ENCODE results near the gene FRG2B. TPM values are rescaled to one million over a fixed set of nuclear protein-coding genes. Genes with fewer than 3 reads are reported as not detected.
"Not testable (repeated sequence)": the region's sequence is repeated elsewhere in the genome, so short reads cannot be mapped to it uniquely, and the experiment has no call there.

The FRG2B gene
- total and polyA plus RNA-seq, 11 donors: not detected

DNA sequence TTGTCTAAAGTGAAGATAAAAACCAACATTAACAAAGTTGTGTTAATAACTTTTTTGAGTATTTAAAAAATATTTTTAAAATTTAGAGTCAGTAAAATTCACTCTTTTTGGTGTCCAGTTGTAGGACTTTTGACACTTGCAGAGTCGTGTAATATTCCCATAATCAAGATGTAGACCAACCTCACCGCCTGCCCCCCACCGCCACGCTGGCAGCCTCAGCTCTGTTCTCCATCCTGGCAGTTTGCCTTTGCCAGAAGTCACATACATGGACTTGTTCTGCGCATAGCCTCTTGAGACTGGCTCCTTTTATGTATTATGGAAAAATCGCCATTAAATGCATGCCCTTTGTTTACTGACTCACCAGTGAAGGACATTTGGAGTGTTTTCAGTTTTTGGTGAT lies 33.9 kb downstream of the FRG2B start:
- TF ChIP-seq, protein P1, sequence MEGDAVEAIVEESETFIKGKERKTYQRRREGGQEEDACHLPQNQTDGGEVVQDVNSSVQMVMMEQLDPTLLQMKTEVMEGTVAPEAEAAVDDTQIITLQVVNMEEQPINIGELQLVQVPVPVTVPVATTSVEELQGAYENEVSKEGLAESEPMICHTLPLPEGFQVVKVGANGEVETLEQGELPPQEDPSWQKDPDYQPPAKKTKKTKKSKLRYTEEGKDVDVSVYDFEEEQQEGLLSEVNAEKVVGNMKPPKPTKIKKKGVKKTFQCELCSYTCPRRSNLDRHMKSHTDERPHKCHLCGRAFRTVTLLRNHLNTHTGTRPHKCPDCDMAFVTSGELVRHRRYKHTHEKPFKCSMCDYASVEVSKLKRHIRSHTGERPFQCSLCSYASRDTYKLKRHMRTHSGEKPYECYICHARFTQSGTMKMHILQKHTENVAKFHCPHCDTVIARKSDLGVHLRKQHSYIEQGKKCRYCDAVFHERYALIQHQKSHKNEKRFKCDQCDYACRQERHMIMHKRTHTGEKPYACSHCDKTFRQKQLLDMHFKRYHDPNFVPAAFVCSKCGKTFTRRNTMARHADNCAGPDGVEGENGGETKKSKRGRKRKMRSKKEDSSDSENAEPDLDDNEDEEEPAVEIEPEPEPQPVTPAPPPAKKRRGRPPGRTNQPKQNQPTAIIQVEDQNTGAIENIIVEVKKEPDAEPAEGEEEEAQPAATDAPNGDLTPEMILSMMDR (IDR thresholded peaks at IDR 0.05): no peak
- no peak for TF ChIP-seq POLR2A (IDR thresholded peaks at IDR 0.05)
- peaks cover 0 to 62% (median 7%) of the 10 kb centered on the region in 9 donors for H3K27me3 ChIP-seq
- H3K27ac ChIP-seq: no peak overlapping the region
- no peaks in the 10 kb centered on the region for H3K4me1 ChIP-seq
- WGBS, 4 donors: 65 to 74% (median 67%) methylated on average over 6 of the region's 6 CpGs
- DNase-seq (no peak), ATAC-seq (no peak)
- no peaks in the 10 kb centered on the region for H3K36me3 ChIP-seq
- H3K4me3 ChIP-seq: no peak overlapping the region
- intact Hi-C loops (cut with DNase I): no loop called here
- H3K9me3 ChIP-seq: no peaks in the 10 kb centered on the region

DNA sequence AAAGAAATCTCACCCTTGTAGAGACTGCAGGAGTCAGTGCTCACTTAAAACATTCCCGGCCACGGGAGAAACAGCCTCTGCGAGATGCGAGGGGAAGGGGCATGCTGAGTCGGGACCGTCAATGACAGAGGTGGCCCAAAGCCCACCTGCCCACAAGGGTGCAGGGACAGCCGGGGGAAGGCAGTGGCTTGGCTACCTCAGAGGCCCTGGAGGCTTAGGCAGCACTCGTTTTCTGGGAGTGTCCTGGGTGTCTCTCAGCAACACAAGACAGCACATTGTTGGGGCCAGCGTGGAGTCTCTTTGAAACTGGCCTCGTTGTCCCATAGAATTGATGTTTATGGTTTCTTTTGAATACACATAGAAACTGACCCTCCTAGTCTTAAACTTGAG lies 35.6 kb downstream of the FRG2B start:
- Histone ChIP-seq H3K27me3 (peaks cover 0 to 47% (median under 1%) of the 10 kb centered on the region in 9 donors), H3K36me3 (no peaks in the 10 kb centered on the region), H3K4me1 (no peaks in the 10 kb centered on the region), H3K9me3 (no peaks in the 10 kb centered on the region), H3K27ac (no peak overlapping the region), H3K4me3 (no peak overlapping the region)
- DNase-seq (no peak), ATAC-seq (no peak)
- TF ChIP-seq POLR2A (IDR thresholded peaks at IDR 0.05): no peak
- TF ChIP-seq, protein P1 (IDR thresholded peaks at IDR 0.05): no peak
- WGBS, 4 donors: 70 to 76% (median 74%) methylated on average over 10 of the region's 10 CpGs
- intact Hi-C loops (cut with DNase I): no loop called here

DNA sequence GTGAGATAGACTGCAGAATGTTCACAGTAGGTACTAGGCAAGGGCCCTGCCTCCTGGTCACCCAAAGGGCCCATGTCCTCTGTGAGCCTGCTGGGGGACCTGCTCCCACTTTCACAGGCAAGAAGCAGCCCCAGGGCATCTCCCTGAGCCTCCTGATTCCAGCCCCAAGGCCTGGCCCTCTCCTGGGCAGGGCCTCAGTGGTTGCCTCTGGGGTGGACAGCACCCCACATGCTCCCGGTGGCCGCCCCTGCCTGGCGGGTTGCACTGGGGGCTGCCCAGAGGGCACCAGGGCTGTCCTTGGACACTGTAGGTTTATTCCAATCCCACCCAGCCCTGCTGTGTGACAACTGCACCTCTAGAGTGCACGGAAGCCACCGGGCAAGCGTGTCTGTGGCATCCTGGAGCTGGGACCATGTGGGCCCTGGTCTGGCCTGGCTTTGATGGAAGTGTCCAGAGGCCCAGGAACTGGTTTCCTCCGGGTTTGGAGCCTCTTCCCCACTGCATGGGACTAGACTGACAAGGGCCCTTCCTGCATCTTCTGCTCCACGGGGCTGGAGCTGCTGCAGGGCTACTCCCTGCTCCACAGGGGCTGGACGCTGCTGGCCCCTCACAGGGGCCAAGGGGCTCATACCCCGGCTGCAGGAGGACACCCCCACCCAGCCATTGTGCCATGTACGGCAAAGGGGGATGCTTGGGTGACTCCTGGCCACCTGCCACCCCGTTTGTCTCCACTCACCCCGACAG lies 36.2 kb downstream of the FRG2B start:
- Histone ChIP-seq H3K4me3 (no peak overlapping the region), H3K36me3 (no peaks in the 10 kb centered on the region), H3K4me1 (no peaks in the 10 kb centered on the region), H3K27ac (no peak overlapping the region), H3K27me3 (peaks cover 0 to 45% (median 0%) of the 10 kb centered on the region in 9 donors), H3K9me3 (peaks cover 0 to under 1% (median 0%) of the 10 kb centered on the region in 12 donors)
- DNase-seq (no peak), ATAC-seq (no peak)
- intact Hi-C loops (cut with DNase I): no loop called here
- WGBS, 4 donors: 60 to 71% (median 66%) methylated on average over 11 to 13 of the region's 13 CpGs
- TF ChIP-seq, protein P1 (IDR thresholded peaks at IDR 0.05): no peak
- TF ChIP-seq POLR2A (IDR thresholded peaks at IDR 0.05): no peak

DNA sequence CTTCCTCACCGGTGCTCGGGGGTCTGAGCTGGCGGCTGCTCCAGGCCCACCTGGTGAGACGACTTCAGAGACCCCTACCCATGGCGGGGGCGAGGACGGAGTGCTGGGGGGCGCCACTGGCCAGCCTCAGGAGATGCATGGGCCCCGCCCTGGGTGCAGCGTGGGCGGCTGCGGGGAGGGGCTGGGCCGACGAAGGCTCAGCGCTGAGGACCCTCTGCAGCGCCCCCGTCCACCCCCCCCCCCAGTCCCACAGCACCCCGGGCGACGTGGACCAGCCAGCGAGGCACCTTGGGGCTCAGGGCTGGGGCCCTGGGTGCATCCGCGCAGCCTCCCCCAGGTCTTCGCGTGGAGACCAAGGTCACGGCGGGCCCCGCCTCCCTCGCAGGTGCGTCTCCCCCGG lies 49.6 kb downstream of the FRG2B start:
- H3K9me3 ChIP-seq: peaks cover 0 to 34% (median 15%) of the 10 kb centered on the region in 12 donors
- H3K27me3 ChIP-seq, H3K4me1 ChIP-seq, H3K4me3 ChIP-seq, DNase-seq, H3K27ac ChIP-seq, H3K36me3 ChIP-seq: not testable (repeated sequence)
- WGBS, 4 donors: 77 to 92% methylated on average over 4 to 16 of the region's 31 CpGs; no CpG with 5 or more reads in 2 of the 4 donors
- ATAC-seq: peak in 1 of 4 donors; percentile 56
- intact Hi-C loops (cut with DNase I): loop anchor here in 1 of 10 donors (10.0 kb wide), 1 partner anchor 152 kb away; the partner anchor contains the start of gene SPRN

Other genes with a start within 250 kb of the FRG2B start
- gene PAOX, start 247.5 kb downstream of the FRG2B start, total RNA-seq: 1 to 10 TPM; 2.1 to 7.3 (median 3.4) TPM
- gene PAOX, start 247.5 kb downstream of the FRG2B start, polyA plus RNA-seq: 1 to 10 TPM; 2.9 to 4.7 TPM
- 10 to 100 TPM; 11.6 to 29.5 (median 18.1) TPM for gene MTG1, start 232.6 kb downstream of the FRG2B start, total RNA-seq
- 10 to 100 TPM; 24.8 to 34.2 TPM for gene MTG1, start 232.6 kb downstream of the FRG2B start, polyA plus RNA-seq
- gene SPRN, start 202.2 kb downstream of the FRG2B start, total RNA-seq: under 1 TPM in 3 of 9 donors, not detected in 6; 0.11 to 0.25 (median 0.13) TPM
- gene SPRN, start 202.2 kb downstream of the FRG2B start, polyA plus RNA-seq: under 1 TPM; 0.04 to 0.11 TPM
- gene SCART1, start 172.8 kb downstream of the FRG2B start, total RNA-seq: 1 to 10 TPM in 1 of 9 donors, under 1 TPM in 8; 0.08 to 1.3 (median 0.34) TPM
- under 1 TPM; 0.18 to 0.46 TPM for gene SCART1, start 172.8 kb downstream of the FRG2B start, polyA plus RNA-seq
- 1 to 10 TPM in 4 of 9 donors, under 1 TPM in 3, not detected in 2; 0.77 to 2.2 (median 1.1) TPM for gene CYP2E1, start 99.4 kb downstream of the FRG2B start, total RNA-seq
- under 1 TPM; 0.43 to 0.46 TPM for gene CYP2E1, start 99.4 kb downstream of the FRG2B start, polyA plus RNA-seq
- under 1 TPM in 3 of 9 donors, not detected in 6; 0.32 to 0.39 (median 0.37) TPM for gene SYCE1, start 61.2 kb downstream of the FRG2B start, total RNA-seq
- under 1 TPM in 1 of 2 donors, not detected in 1; 0.23 TPM for gene SYCE1, start 61.2 kb downstream of the FRG2B start, polyA plus RNA-seq